NCI-H526 (cell line): ENCODE data around the gene IGF2BP2.

Source experiments
- DNase-seq, 2 experiments: peaks; one replicate each; lab custom pipeline; 2025; lab: John Stamatoyannopoulos, UW

The IGF2BP2 gene

DNA sequence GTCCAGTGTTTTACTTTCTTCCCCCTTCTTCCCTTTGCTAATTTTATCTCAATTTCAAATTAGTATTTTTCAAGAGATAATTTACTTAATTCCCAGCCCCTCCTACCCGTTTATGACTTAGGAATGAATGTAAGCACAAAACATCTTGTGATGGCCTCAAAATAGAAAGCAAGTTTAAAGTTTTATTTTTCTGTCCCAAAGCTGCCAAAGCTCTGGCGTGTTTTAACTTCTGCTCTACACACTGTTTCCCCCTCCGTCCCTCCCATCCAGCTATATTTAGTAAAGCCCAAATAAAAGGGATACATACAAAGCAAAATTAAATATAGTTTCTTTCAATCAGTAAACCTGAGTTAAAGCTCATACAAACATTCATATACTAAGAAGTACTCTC lies 59.9 kb downstream of the IGF2BP2 start:
- DNase-seq: no peak

GRCh38 chr3:185764163-185764979 lies 60.5 kb downstream of the IGF2BP2 start:
- no peak for DNase-seq

GRCh38 chr3:185763347-185764005 lies 61.4 kb downstream of the IGF2BP2 start:
- no peak for DNase-seq

GRCh38 chr3:185760550-185760949 lies 64.3 kb downstream of the IGF2BP2 start:
- no peak for DNase-seq

- DNase-seq: no peak
Measured at GRCh38 chr3:185760088-185760487, 64.8 kb downstream of the IGF2BP2 start.

GRCh38 chr3:185759512-185759911 lies 65.3 kb downstream of the IGF2BP2 start:
- DNase-seq: no peak

DNA sequence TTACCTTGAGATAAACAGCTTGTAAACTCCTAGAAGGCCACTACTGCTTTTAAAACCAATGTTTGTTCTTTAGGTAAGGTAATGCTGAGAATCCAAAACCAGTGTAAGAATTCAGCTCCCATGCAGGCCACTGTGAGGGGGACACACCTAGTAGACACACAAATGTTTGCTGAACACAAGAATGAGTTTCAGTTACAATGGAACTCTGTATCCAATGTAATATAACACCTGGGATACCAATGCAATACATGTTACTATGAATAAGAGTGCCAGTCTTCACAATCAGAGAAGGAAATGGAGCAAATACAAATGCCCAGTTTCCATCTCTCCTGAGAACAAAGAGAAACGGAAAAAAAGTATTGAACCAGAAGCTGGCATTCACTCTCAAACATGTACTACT lies 65.9 kb downstream of the IGF2BP2 start:
- peak; percentile 73 to 76 for DNase-seq

DNA sequence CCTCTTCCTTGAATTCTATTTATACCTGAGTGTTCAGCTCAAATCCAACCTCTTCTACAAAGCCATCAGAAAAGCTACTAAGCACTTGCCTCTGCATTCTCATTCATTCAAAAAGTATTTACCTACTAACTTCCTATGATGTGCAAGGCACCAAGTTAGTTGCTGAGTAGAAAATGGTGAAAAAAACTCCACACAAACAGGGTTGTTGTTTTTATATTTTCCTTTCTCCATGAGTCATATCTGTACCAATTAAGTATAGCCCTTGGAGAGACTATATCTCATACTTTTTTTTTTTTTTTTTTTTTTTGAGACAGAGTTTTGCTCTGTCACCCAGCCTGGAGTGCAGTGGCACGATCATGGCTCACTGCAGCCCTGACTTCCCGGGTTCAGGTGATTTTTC lies 67.7 kb downstream of the IGF2BP2 start:
- DNase-seq: no peak

DNA sequence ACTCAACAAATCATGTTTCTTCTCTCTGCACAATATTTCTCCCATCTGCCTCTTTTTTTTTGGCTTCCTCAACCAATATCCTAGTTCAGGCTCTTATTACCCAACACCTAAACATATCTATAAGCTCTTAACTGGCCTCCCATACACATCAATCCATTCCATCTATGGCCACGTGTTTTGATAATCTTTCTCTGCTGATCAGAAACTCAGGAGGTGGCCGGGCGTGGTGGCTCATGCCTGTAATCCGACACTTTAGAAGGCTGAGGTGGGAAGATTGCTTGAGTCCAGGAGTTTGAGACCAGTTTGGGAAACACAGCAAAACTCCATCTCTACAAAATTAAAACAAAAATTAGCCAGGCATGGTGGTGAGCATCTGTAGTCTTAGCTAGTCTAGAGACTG lies 68.4 kb downstream of the IGF2BP2 start:
- DNase-seq: no peak

GRCh38 chr3:185754920-185755319 lies 69.9 kb downstream of the IGF2BP2 start:
- DNase-seq: no peak

DNA sequence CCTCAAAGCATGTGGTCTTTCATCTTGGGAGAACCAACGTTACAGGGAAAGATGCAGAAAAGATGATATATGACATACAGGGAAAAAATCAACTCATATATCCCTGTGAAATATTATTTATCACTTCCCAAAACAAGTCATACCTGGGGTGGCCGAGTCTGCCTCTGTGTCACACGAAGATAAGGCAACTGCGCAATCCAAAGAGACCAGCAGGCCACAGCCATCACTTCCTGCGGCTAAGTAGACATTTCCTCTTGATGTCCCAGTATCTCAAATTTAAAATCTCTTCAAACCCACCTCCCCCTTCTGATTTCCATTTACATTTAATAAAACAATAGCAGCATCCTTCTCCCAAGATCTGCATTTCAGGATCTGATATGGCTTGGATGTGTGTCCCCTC lies 71.5 kb downstream of the IGF2BP2 start:
- DNase-seq: no peak

DNA sequence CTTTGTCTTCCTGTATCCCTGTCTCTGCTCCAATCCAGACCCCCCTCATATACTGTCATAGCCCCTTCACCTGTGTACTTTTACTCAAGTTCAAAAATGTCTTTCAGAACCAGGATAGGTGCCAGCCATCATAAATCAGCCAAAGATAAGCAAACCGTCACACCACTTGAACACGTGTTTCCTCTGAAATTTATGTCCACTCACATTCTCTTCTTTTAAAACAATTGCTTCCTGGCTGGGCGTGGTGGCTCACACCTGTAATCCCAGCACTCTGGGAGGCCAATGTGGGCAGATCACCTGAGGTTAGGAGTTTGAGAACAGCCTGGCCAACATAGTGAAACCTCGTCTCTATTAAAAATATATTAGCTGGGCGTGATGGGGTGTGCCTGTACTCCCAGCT lies 74.1 kb downstream of the IGF2BP2 start:
- DNase-seq: no peak

GRCh38 chr3:185750015-185750414 lies 74.8 kb downstream of the IGF2BP2 start:
- DNase-seq: peak in 1 of 2 experiments; percentile 29

DNA sequence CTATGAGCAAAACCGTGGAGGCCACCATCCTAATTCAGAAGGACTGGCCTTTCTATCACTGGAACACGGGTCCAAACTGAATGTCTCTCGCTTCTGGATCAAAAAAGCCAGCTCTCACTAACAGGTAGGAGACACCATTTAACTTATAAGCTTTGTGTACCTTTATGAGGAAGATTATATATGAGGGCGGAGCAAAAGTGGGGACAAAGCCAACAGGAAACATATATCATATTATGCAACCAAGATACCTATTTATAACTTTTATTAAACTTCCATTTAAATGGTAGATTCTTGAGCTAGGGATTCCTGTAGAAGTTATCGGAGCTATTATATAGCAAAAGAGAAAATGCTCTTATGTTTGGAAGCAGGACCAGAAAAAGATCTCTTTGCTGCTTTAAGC lies 78.4 kb downstream of the IGF2BP2 start:
- DNase-seq: no peak

GRCh38 chr3:185744997-185745843 lies 79.6 kb downstream of the IGF2BP2 start:
- DNase-seq: no peak

GRCh38 chr3:185741586-185741985 lies 83.3 kb downstream of the IGF2BP2 start:
- no peak for DNase-seq

- DNase-seq: no peak
Measured at GRCh38 chr3:185740133-185740532, 84.7 kb downstream of the IGF2BP2 start.

- no peak for DNase-seq
Measured at GRCh38 chr3:185739264-185739701, 85.6 kb downstream of the IGF2BP2 start.

GRCh38 chr3:185737740-185738680 lies 86.8 kb downstream of the IGF2BP2 start:
- no peak for DNase-seq

- no peak for DNase-seq
Measured at GRCh38 chr3:185737020-185737419, 87.8 kb downstream of the IGF2BP2 start.

GRCh38 chr3:185734725-185735096 lies 90.1 kb downstream of the IGF2BP2 start:
- DNase-seq: no peak
